ENCODE measurements around the gene RHBDL2.

RHBDL2 gene

GRCh38 chr1:38889589-38889988, 52.0 kb downstream of the RHBDL2 start:
- TF ChIP-seq CTCF (conservative IDR thresholded peaks at IDR 0.05; ENCODE audit: low read length) (no peak), EZH2phosphoT487 (IDR thresholded peaks at IDR 0.05; ENCODE audit: borderline replicate concordance) (no peak)
- Histone ChIP-seq H3K4me3 (ENCODE audit: low read length, poor library complexity, severe bottlenecking) (no peak overlapping the region), H3K9me2 (replicated peaks; ENCODE audit: low read depth, low read length) (no peaks in the 10 kb centered on the region), H3K9ac (ENCODE audit: low read depth, low read length, poor library complexity, severe bottlenecking) (no peak overlapping the region), H3K4me1 (ENCODE audit: insufficient read depth, low read length, poor library complexity, severe bottlenecking) (no peaks in the 10 kb centered on the region), H3F3A (ENCODE audit: low read depth) (no peaks in the 10 kb centered on the region), H3K79me2 (ENCODE audit: insufficient read depth, low read length) (no peaks in the 10 kb centered on the region), H3K4me2 (ENCODE audit: low read depth, low read length, poor library complexity, severe bottlenecking) (no peak overlapping the region), H2AFZ (ENCODE audit: low read length) (no peak overlapping the region), H3K9me3 (ENCODE audit: insufficient read depth, low read depth, low read length) (no peaks in the 10 kb centered on the region), H3K36me3 (ENCODE audit: insufficient read depth, low read length) (no peaks in the 10 kb centered on the region), H4K20me1 (ENCODE audit: insufficient read depth, low read length, poor library complexity, severe bottlenecking) (no peaks in the 10 kb centered on the region), H3K27me3 (ENCODE audit: insufficient read depth, low read length, poor library complexity, severe bottlenecking) (no peaks in the 10 kb centered on the region)

- TF ChIP-seq EZH2phosphoT487 (IDR thresholded peaks at IDR 0.05; ENCODE audit: borderline replicate concordance) (no peak), CTCF (conservative IDR thresholded peaks at IDR 0.05; ENCODE audit: low read length) (no peak)
- H3K27me3 ChIP-seq (ENCODE audit: insufficient read depth, low read length, poor library complexity, severe bottlenecking) = no peaks in the 10 kb centered on the region
- no peak overlapping the region for H3K4me3 ChIP-seq (ENCODE audit: low read length, poor library complexity, severe bottlenecking)
- H3K79me2 ChIP-seq (ENCODE audit: insufficient read depth, low read length) = no peaks in the 10 kb centered on the region
- H3K4me1 ChIP-seq (ENCODE audit: insufficient read depth, low read length, poor library complexity, severe bottlenecking) = no peaks in the 10 kb centered on the region
- H2AFZ ChIP-seq (ENCODE audit: low read length) = no peak overlapping the region
- no peak overlapping the region for H3K9ac ChIP-seq (ENCODE audit: low read depth, low read length, poor library complexity, severe bottlenecking)
- no peaks in the 10 kb centered on the region for H4K20me1 ChIP-seq (ENCODE audit: insufficient read depth, low read length, poor library complexity, severe bottlenecking)
- no peaks in the 10 kb centered on the region for H3K9me3 ChIP-seq (ENCODE audit: insufficient read depth, low read depth, low read length)
- no peaks in the 10 kb centered on the region for H3K9me2 ChIP-seq (replicated peaks; ENCODE audit: low read depth, low read length)
- H3K4me2 ChIP-seq (ENCODE audit: low read depth, low read length, poor library complexity, severe bottlenecking) = no peak overlapping the region
- H3K36me3 ChIP-seq (ENCODE audit: insufficient read depth, low read length) = no peaks in the 10 kb centered on the region
- no peaks in the 10 kb centered on the region for H3F3A ChIP-seq (ENCODE audit: low read depth)
Measured at GRCh38 chr1:38888423-38889333, 53.0 kb downstream of the RHBDL2 start.

GRCh38 chr1:38885092-38885491, 56.5 kb downstream of the RHBDL2 start:
- Histone ChIP-seq H3K9me3 (ENCODE audit: insufficient read depth, low read depth, low read length) (no peaks in the 10 kb centered on the region), H3F3A (ENCODE audit: low read depth) (no peaks in the 10 kb centered on the region), H3K9me2 (replicated peaks; ENCODE audit: low read depth, low read length) (no peaks in the 10 kb centered on the region), H2AFZ (ENCODE audit: low read length) (no peak overlapping the region), H3K36me3 (ENCODE audit: insufficient read depth, low read length) (no peaks in the 10 kb centered on the region), H3K27me3 (ENCODE audit: insufficient read depth, low read length, poor library complexity, severe bottlenecking) (no peaks in the 10 kb centered on the region), H3K9ac (ENCODE audit: low read depth, low read length, poor library complexity, severe bottlenecking) (no peak overlapping the region), H4K20me1 (ENCODE audit: insufficient read depth, low read length, poor library complexity, severe bottlenecking) (no peaks in the 10 kb centered on the region), H3K4me2 (ENCODE audit: low read depth, low read length, poor library complexity, severe bottlenecking) (no peak overlapping the region), H3K4me3 (ENCODE audit: low read length, poor library complexity, severe bottlenecking) (no peak overlapping the region), H3K79me2 (ENCODE audit: insufficient read depth, low read length) (no peaks in the 10 kb centered on the region), H3K4me1 (ENCODE audit: insufficient read depth, low read length, poor library complexity, severe bottlenecking) (no peaks in the 10 kb centered on the region)
- TF ChIP-seq CTCF (conservative IDR thresholded peaks at IDR 0.05; ENCODE audit: low read length) = no peak

Measured in Loucy (cell line).